Activated CD8-positive, alpha-beta T cell treated with anti-CD3 and anti-CD28 coated beads for 36 hours (primary cell): ENCODE data around the gene SLC16A4. TPM values are rescaled to one million over a fixed set of nuclear protein-coding genes. Genes with fewer than 3 reads are reported as not detected.
"Not testable (repeated sequence)": the region's sequence is repeated elsewhere in the genome, so short reads cannot be mapped to it uniquely, and the experiment has no call there.

Experiments
- ATAC-seq: fragments of 200-7000 bp; cut with Tn5 transposase; one replicate; pipeline ENCODE4 v1.10.0; 2021; ENCODE audit warnings: mild to moderate bottlenecking, moderate library complexity
- CTCF ChIA-PET: fragments of 350-600 bp; sonication (Branson Sonifier 250); formaldehyde crosslinking; loops from one replicate; lab custom pipeline; 2021; ENCODE audit warnings: antibody characterized with exemption; lab: Charles Lee
- POLR2A ChIA-PET: fragments of 350-600 bp; sonication (Branson Sonifier 250); formaldehyde crosslinking; loops from one replicate; lab custom pipeline; 2021; ENCODE audit warnings: antibody characterized with exemption; lab: Charles Lee
- DNase-seq: peaks from one replicate; pipeline ENCODE4 v3.0.0-alpha.2; 2020
- H3K27ac Mint-ChIP-seq: one replicate; pipeline ENCODE4 v1.8.0; 2021; ENCODE audit warnings: mild to moderate bottlenecking, mixed read lengths
- H3K27me3 Mint-ChIP-seq: one replicate; pipeline ENCODE4 v1.8.0; 2021; ENCODE audit warnings: mixed read lengths
- H3K36me3 Mint-ChIP-seq: one replicate; pipeline ENCODE4 v1.8.0; 2021; ENCODE audit warnings: low read depth, mixed read lengths
- H3K4me1 Mint-ChIP-seq: one replicate; pipeline ENCODE4 v1.8.0; 2021; ENCODE audit warnings: low read depth, mixed read lengths
- H3K4me3 Mint-ChIP-seq: one replicate; pipeline ENCODE4 v1.8.0; 2021; ENCODE audit warnings: mild to moderate bottlenecking, moderate library complexity, mixed read lengths
- H3K9me3 Mint-ChIP-seq: one replicate; pipeline ENCODE4 v1.8.0; 2021; ENCODE audit warnings: mixed read lengths
- intact Hi-C: fragments of 100-400 bp; cut with micrococcal nuclease; formaldehyde crosslinking; loops from one replicate; pipeline ENCODE4 v1.10.0; 2022
- total RNA-seq, 2 experiments: library from RNA; stranded (reverse); gene quantifications; one replicate each; pipeline ENCODE4 v1.2.3, GENCODE V29; 2021
- TF ChIP-seq, protein P1 (sequence below): fragments of 200-600 bp; IDR thresholded peaks from one replicate; pipeline ENCODE4 v1.8.0; 2022; ENCODE audit warnings: antibody characterized with exemption, mild to moderate bottlenecking

SLC16A4 gene
- total RNA-seq, 2 experiments from 2014 or later, result 0.27 to 0.51 TPM

DNA sequence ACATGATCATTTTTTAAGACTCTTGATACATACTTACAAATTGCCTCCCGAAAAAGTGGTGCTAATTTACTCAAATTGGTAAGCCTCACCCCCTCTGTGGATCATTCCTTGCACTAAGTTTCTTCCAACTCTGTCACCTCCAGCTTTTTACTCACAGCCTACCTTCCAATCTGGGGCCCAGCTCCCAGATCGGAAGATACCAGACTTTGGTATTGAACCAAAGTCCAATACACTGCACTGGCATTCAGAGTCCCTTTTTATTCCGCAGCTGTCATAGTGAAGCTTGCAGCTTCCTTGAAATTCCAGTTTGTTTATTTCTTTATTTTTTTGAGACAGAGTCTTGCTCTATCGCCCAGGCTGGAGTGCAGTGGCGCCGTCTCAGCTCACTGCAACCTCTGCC lies 18.5 kb upstream of the SLC16A4 start:
- no peaks in the 10 kb centered on the region for H3K27me3 Mint-ChIP-seq
- H3K4me3 Mint-ChIP-seq, result peak overlapping the region; percentile 40
- intact Hi-C loops, result no loop called here
- ATAC-seq (no peak), DNase-seq (no peak)
- no peaks in the 10 kb centered on the region for H3K9me3 Mint-ChIP-seq
- H3K27ac Mint-ChIP-seq, result no peak overlapping the region
- CTCF ChIA-PET, result interaction anchor here (0.9 to 6.6 kb wide), 10 partner anchors 27 to 379 kb away, joined by 3 to 101 read pairs (median 4); no protein-coding TSS in a partner anchor
- TF ChIP-seq, protein P1, sequence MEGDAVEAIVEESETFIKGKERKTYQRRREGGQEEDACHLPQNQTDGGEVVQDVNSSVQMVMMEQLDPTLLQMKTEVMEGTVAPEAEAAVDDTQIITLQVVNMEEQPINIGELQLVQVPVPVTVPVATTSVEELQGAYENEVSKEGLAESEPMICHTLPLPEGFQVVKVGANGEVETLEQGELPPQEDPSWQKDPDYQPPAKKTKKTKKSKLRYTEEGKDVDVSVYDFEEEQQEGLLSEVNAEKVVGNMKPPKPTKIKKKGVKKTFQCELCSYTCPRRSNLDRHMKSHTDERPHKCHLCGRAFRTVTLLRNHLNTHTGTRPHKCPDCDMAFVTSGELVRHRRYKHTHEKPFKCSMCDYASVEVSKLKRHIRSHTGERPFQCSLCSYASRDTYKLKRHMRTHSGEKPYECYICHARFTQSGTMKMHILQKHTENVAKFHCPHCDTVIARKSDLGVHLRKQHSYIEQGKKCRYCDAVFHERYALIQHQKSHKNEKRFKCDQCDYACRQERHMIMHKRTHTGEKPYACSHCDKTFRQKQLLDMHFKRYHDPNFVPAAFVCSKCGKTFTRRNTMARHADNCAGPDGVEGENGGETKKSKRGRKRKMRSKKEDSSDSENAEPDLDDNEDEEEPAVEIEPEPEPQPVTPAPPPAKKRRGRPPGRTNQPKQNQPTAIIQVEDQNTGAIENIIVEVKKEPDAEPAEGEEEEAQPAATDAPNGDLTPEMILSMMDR, result no peak
- H3K4me1 Mint-ChIP-seq, result peaks cover 16% of the 10 kb centered on the region
- POLR2A ChIA-PET, result interaction anchor here (0.9 to 5.4 kb wide), 2 partner anchors 51 to 71 kb away, joined by 3 to 32 read pairs; partner anchors contain the start of gene RBM15
- H3K36me3 Mint-ChIP-seq, result peaks cover 11% of the 10 kb centered on the region

DNA sequence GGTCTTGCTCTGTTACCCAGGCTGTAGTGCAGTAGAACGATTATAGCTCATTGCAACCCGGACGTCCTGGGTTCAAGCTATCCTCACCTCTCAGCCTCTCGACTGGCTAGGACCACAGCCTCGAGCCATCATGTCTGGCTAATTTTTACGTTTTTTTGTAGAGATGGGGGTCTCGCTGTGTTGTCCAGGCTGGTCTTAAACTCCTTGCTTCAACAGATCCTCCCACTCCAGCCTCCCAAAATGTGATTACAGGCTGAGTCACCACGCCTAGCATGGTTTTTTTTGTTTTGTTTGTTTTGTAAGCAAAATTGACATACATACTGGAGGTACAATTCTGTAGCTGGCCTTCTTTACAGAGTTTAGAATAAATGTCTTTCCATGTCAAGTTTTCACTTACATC lies 17.7 kb upstream of the SLC16A4 start:
- TF ChIP-seq, protein P1, result no peak
- H3K4me1 Mint-ChIP-seq, result peaks cover 19% of the 10 kb centered on the region
- no peaks in the 10 kb centered on the region for H3K27me3 Mint-ChIP-seq
- intact Hi-C loops, result no loop called here
- peak overlapping the region; percentile 42 for H3K27ac Mint-ChIP-seq
- no peaks in the 10 kb centered on the region for H3K9me3 Mint-ChIP-seq
- ChIA-PET CTCF (interaction anchor here (0.9 to 6.6 kb wide), 14 partner anchors 28 to 379 kb away, joined by 3 to 101 read pairs (median 4); no protein-coding TSS in a partner anchor), POLR2A (interaction anchor here (0.8 to 5.4 kb wide), 4 partner anchors 15 to 77 kb away, joined by 3 to 32 read pairs (median 4); partner anchors contain the start of gene RBM15)
- ATAC-seq (no peak), DNase-seq (no peak)
- H3K4me3 Mint-ChIP-seq, result peak overlapping the region; percentile 98
- H3K36me3 Mint-ChIP-seq, result peaks cover 16% of the 10 kb centered on the region

DNA sequence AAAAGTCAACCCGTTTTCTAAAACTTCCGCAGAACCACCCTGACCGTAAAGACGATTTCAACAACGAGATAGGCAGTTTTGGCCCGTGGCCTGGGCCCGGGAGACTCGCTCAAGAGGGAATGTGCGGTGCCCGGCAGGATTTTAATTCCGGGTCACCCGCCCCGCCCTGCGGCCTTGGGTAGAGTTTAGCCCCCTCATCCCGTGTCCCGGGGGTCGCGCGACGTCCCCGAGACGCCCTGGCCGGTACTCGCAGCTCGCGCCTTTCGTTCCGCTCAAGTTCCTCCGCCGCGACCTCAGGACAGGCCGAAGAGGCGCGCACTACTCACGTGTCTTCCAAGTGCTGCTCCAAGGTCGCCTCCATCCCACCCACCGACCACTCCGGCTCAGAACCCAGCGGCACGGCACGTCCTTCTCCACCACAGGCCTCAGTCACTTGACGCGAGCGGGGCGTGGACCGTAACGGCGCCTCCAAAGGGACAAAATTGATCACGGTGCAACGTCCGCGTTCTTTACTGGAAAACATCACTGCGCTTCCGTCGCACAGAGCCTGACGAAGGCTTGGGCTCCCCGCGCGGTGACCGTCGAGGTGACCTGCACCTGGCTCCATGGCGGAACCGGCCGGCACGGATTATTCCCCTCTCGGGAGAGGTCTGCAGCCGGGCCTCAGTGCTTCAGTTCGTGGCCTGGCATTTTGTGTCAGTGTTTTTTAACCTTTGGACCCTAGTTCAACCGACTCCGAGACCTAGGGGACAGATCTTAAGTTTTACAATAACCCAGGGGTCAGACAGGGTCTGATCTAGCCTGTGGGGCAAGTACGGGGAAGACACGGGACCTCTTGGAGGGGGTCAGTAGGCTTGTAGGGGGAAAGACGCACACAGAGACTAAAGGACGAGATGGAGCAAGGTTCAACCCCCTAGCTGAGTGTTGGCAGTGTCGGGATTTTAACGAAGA lies 16.7 kb upstream of the SLC16A4 start, which contains the start of gene LAMTOR5:
Gene LAMTOR5 (minus strand): TSS at position 435 of the 951 bp plus-strand sequence. CDS start 74 bp downstream, at position 361.
- ChIA-PET CTCF (interaction anchor here (0.9 to 6.6 kb wide), 11 partner anchors 29 to 214 kb away, joined by 3 to 101 read pairs (median 4); no protein-coding TSS in a partner anchor), POLR2A (interaction anchor here (0.6 to 5.4 kb wide), 4 partner anchors 16 to 200 kb away, joined by 3 to 32 read pairs (median 4); partner anchors contain the start of gene RBM15)
- Mint-ChIP-seq H3K27ac (peak within 1 kb of the TSS; percentile 100), H3K27me3 (no peaks in the 10 kb centered on the region), H3K36me3 (peaks cover 16% of the 10 kb centered on the region), H3K9me3 (no peaks in the 10 kb centered on the region), H3K4me1 (peaks cover 19% of the 10 kb centered on the region), H3K4me3 (peak within 1 kb of the TSS; percentile 98)
- DNase-seq (peak; percentile 96), ATAC-seq (peak; percentile 94)
- intact Hi-C loops, result loop anchor here (2.0 kb wide), 1 partner anchor 69 kb away; the partner anchor contains the start of gene RBM15
- TF ChIP-seq, protein P1, result no peak

DNA sequence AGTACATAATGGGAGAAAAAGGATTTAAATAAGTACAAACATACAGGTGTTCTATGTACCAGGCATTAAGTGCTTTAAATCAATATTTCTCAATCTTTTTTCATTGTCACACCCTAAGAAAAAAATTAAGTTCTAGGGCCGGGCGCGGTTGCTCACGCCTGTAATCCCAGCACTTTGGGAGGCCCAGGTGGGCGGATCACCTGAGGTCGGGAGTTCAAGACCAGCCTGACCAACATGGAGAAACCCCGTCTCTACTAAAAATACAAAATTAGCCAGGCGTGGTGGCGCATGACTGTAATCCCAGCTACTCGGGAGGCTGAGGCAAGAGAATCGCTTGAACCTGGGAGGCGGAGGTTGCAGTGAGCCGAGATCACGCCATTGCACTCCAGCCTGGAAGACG lies 15.6 kb upstream of the SLC16A4 start:
- peak overlapping the region; percentile 98 for H3K4me3 Mint-ChIP-seq
- not testable (repeated sequence) for DNase-seq, H3K9me3 Mint-ChIP-seq, H3K27me3 Mint-ChIP-seq, ATAC-seq
- CTCF ChIA-PET, result interaction anchor here (1.3 to 1.8 kb wide), 2 partner anchors 54 to 90 kb away, joined by 5 read pairs; no protein-coding TSS in a partner anchor
- H3K27ac Mint-ChIP-seq, result peak overlapping the region; percentile 100
- peaks cover 19% of the 10 kb centered on the region for H3K36me3 Mint-ChIP-seq
- POLR2A ChIA-PET, result interaction anchor here (1.2 to 5.4 kb wide), 3 partner anchors 65 to 199 kb away, joined by 3 to 32 read pairs (median 4); partner anchors contain the start of gene RBM15
- H3K4me1 Mint-ChIP-seq, result peaks cover 19% of the 10 kb centered on the region
- intact Hi-C loops, result loop anchor here (2.0 kb wide), 1 partner anchor 68 kb away; the partner anchor contains the start of gene RBM15

DNA sequence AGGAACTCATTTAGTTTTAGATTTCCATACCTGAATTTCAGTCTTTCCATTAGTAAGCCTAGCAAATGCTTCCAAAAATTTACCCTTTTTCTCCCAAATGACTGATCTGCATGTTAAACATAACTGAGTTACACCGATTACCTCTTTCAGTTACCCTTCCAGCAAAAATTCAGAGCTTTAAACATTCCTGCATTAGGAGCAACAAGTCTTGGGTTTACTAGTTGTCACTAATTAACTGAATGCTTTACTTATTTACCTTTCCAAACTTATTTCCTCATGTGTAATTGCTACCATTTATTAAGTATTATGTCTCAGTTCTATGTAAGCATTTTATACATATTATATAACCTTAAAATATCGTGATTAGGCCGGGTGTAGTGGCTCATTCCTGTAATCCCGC lies 13.6 kb upstream of the SLC16A4 start:
- intact Hi-C loops, result no loop called here
- no peaks in the 10 kb centered on the region for H3K27me3 Mint-ChIP-seq
- peaks cover 19% of the 10 kb centered on the region for H3K4me1 Mint-ChIP-seq
- POLR2A ChIA-PET, result interaction anchor here (0.7 kb wide), 1 partner anchor 57 kb away, joined by 3 read pairs; no protein-coding TSS in a partner anchor
- no peaks in the 10 kb centered on the region for H3K9me3 Mint-ChIP-seq
- H3K27ac Mint-ChIP-seq, result no peak overlapping the region
- peaks cover 29% of the 10 kb centered on the region for H3K36me3 Mint-ChIP-seq
- TF ChIP-seq, protein P1, result no peak
- CTCF ChIA-PET, result interaction anchor here (1.6 to 1.9 kb wide), 2 partner anchors 9 to 197 kb away, joined by 5 to 6 read pairs; no protein-coding TSS in a partner anchor
- no peak for ATAC-seq
- no peak overlapping the region for H3K4me3 Mint-ChIP-seq
- no peak for DNase-seq
